DMS153 (cell line): Measurements from ENCODE around the gene PCDHGB5.
"Not testable (repeated sequence)": the region's sequence is repeated elsewhere in the genome, so short reads cannot be mapped to it uniquely, and the experiment has no call there.

Experiments
- DNase-seq: peaks from one replicate; lab custom pipeline; 2025; lab: John Stamatoyannopoulos, UW

The PCDHGB5 gene

DNA sequence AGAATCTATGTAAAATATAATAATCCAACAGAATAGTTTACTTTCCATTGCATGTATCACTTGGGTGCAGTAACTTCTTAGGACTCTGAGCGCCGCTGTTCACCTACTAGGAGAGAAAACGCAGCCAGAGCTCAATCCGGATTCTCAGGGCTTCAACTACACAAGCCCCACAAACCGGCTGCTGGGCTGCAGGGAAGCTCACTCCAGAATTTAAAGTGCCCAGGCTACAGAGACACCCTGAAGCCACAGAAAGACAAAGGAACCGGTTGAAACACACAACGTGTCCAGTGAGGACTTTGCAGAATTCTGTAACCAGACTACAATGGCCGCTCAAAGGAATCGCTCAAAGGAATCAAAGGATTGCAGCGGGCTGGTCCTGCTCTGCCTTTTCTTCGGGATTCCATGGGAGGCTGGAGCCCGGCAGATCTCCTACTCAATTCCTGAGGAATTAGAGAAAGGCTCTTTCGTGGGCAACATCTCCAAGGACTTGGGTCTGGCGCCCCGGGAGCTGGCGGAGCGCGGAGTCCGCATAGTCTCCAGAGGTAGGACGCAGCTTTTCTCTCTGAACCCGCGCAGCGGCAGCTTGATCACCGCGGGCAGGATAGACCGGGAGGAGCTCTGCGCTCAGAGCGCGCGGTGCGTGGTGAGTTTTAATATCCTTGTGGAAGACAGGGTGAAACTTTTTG is 15.2 kb downstream of the PCDHGB5 start, which contains the start of gene PCDHGA10:
Gene PCDHGA10 (plus strand): TSS at position 134 of the 686 bp plus-strand sequence. CDS start 189 bp downstream, at position 323.
- DNase-seq: no peak

DNA sequence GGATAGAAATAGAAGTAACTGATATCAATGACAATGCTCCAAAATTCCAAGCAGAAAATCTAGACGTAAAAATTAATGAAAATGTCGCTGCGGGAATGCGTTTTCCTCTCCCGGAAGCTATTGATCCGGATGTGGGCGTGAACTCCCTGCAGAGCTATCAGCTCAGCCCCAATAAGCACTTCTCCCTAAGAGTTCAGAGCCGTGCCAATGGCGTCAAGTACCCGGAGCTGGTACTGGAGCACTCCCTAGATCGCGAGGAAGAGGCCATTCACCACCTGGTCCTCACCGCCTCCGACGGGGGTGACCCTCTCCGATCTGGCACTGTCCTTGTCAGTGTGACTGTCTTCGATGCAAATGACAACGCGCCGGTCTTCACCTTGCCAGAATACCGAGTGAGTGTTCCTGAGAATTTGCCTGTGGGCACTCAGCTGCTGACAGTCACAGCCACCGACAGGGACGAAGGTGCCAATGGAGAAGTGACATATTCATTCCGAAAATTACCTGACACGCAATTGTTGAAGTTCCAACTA is 15.9 kb downstream of the PCDHGB5 start:
- DNase-seq: no peak

DNA sequence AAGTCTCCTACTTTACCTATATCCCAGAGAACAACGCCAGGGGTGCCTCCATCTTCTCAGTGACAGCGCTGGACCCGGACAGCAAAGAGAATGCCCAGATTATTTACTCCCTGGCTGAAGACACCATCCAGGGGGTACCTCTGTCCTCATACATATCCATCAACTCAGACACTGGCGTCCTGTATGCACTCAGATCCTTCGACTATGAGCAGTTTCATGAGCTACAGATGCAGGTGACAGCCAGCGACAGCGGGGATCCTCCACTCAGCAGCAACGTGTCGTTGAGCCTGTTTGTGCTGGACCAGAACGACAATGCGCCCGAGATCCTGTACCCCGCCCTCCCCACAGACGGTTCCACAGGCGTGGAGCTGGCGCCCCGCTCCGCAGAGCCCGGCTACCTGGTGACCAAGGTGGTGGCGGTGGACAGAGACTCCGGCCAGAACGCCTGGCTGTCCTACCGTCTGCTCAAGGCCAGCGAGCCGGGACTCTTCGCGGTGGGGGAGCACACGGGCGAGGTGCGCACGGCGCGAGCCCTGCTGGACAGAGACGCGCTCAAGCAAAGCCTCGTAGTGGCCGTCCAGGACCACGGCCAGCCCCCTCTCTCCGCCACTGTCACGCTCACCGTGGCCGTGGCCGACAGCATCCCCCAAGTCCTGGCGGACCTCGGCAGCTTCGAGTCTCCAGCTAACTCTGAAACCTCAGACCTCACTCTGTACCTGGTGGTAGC is 17.0 kb downstream of the PCDHGB5 start:
- not testable (repeated sequence) for DNase-seq

DNA sequence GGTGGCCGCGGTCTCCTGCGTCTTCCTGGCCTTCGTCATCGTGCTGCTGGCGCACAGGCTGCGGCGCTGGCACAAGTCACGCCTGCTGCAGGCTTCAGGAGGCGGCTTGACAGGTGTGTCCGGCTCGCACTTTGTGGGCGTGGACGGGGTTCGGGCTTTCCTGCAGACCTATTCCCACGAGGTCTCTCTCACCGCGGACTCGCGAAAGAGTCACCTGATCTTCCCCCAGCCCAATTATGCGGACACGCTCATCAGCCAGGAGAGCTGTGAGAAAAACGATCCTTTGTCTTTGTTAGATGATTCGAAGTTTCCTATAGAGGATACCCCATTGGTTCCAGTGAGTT is 17.5 kb downstream of the PCDHGB5 start:
- DNase-seq: not testable (repeated sequence)

DNA sequence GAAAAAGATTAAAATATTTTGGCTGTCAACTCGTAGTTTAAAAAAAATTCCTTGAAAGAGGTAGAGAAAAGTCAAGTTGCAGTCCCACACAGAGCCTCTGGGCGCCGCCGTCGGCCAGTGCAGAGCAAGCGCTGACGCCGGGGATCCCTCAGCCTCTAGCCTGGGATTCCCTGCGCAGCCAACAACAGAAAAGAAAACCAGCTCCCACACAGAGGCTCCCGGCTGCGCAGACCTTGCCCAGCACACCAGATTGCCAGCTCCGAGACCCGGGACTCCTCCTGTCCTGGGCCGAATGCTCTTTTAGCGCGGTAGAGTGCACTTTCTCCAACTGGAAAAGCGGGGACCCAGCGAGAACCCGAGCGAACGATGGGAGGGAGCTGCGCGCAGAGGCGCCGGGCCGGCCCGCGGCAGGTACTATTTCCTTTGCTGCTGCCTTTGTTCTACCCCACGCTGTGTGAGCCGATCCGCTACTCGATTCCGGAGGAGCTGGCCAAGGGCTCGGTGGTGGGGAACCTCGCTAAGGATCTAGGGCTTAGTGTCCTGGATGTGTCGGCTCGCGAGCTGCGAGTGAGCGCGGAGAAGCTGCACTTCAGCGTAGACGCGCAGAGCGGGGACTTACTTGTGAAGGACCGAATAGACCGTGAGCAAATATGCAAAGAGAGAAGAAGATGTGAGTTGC is 19.9 kb downstream of the PCDHGB5 start, which contains the start of gene PCDHGB7:
Gene PCDHGB7 (plus strand): TSS at position 184 of the 679 bp plus-strand sequence. CDS start 183 bp downstream, at position 367.
- not testable (repeated sequence) for DNase-seq

DNA sequence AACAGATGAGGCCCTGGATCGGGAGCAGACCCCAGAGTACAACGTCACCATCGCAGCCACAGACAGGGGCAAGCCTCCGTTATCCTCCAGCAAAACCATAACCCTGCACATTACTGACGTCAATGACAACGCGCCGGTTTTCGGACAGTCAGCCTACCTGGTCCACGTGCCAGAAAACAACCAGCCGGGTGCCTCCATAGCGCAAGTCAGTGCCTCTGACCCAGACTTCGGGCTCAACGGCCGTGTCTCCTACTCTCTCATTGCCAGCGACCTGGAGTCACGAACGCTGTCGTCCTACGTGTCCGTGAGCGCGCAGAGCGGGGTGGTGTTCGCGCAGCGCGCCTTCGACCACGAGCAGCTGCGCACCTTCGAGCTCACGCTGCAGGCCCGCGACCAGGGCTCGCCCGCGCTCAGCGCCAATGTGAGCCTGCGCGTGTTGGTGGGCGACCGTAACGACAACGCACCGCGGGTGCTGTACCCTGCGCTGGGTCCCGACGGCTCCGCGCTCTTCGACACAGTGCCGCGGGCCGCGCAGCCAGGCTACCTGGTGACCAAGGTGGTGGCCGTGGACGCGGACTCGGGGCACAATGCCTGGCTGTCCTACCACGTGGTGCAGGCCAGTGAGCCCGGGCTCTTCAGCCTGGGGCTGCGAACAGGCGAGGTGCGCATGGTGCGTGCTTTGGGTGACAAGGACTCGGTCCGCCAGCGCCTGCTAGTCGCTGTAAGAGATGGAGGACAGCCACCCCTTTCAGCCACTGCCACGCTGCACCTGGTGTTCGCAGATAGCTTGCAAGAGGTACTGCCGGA is 21.5 kb downstream of the PCDHGB5 start:
- no peak for DNase-seq

DNA sequence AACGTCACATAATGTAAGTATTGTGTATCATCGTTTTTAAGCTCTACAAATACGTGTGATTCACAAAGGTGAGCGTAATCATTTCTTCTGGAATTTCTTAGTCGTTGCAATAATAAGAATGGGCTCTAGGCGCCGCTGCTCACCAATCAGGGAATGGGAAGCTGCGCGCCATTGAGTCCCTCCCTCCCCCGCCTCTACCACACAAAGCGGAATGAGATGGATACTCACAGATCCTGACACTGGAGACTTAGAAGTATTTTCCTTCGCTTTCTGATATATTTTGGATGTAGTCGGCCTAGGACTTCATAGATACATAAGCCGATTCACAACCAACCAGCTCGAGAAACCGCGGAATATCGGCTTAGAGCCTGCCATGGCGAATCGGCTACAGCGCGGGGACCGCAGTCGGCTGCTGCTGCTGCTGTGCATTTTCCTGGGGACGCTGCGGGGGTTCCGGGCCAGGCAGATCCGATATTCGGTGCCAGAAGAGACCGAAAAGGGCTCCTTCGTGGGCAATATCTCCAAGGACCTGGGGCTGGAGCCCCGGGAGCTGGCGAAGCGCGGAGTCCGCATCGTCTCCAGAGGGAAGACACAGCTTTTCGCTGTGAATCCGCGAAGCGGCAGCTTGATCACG is 23.2 kb downstream of the PCDHGB5 start, which contains the start of gene PCDHGA11:
Gene PCDHGA11 (plus strand): TSS at position 197 of the 634 bp plus-strand sequence. CDS start 177 bp downstream, at position 374.
- DNase-seq: no peak

DNA sequence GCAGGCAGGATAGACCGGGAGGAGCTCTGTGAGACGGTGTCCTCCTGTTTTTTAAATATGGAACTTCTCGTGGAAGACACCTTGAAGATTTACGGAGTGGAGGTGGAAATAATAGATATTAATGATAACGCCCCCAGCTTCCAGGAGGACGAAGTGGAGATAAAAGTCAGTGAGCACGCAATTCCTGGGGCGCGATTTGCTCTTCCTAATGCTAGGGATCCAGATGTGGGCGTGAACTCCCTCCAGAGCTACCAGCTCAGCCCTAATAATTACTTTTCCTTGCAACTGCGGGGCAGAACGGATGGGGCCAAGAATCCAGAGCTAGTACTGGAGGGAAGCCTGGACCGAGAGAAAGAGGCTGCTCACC is 23.7 kb downstream of the PCDHGB5 start:
- DNase-seq: no peak

DNA sequence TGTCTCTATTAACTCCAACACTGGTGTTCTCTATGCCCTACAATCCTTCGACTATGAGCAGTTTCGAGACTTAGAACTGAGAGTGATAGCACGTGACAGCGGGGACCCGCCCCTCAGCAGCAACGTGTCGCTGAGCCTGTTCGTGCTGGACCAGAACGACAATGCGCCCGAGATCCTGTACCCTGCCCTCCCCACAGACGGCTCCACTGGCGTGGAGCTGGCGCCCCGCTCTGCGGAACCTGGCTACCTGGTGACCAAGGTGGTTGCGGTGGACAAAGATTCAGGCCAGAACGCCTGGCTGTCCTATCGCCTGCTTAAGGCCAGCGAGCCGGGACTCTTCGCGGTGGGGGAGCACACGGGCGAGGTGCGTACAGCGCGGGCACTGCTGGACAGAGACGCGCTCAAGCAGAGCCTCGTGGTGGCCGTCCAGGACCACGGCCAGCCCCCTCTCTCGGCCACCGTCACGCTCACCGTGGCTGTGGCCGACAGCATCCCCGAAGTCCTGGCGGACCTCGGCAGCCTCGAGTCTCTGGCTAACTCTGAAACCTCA is 25.1 kb downstream of the PCDHGB5 start:
- no peak for DNase-seq

DNA sequence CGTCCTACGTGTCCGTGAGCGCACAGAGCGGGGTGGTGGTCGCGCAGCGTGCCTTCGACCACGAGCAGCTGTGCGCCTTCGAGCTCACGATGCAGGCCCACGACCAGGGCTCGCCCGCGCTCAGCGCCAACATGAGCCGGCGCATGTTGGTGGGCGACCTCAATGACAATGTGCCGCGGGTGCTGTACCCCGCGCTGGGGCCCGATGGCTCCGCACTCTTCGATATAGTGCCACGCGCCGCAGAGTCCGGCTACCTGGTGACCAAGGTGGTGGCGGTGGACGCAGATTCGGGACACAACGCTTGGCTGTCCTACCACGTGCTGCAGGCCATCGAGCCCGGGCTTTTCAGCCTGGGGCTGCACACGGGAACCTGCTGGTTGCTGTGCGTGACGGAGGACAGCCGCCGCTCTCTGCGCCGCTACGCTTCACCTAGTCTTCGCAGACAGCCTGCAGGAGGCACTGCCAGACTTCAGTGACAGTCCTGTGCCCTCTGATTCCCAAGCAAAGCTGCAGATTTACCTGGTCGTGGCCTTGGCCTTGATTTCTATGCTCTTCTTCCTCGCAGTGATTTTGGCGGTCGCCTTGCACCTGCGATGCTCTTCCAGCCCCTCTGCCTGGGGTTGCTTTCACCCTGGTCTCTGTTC is 30.2 kb downstream of the PCDHGB5 start:
- DNase-seq: no peak

DNA sequence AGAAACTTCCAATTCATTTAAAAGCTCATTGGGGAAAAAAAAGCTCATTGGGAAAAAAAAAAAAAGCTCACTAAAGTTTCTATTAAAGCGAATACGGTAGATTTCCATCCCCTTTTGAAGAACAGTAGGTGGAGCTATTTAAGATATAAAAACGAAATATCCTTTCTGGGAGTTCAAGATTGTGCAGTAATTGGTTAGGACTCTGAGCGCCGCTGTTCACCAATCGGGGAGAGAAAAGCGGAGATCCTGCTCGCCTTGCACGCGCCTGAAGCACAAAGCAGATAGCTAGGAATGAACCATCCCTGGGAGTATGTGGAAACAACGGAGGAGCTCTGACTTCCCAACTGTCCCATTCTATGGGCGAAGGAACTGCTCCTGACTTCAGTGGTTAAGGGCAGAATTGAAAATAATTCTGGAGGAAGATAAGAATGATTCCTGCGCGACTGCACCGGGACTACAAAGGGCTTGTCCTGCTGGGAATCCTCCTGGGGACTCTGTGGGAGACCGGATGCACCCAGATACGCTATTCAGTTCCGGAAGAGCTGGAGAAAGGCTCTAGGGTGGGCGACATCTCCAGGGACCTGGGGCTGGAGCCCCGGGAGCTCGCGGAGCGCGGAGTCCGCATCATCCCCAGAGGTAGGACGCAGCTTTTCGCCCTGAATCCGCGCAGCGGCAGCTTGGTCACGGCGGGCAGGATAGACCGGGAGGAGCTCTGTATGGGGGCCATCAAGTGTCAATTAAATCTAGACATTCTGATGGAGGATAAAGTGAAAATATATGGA is 32.8 kb downstream of the PCDHGB5 start, which contains the start of gene PCDHGA12:
Gene PCDHGA12 (plus strand): TSS at position 176 of the 782 bp plus-strand sequence. CDS start 253 bp downstream, at position 429.
- no peak for DNase-seq

DNA sequence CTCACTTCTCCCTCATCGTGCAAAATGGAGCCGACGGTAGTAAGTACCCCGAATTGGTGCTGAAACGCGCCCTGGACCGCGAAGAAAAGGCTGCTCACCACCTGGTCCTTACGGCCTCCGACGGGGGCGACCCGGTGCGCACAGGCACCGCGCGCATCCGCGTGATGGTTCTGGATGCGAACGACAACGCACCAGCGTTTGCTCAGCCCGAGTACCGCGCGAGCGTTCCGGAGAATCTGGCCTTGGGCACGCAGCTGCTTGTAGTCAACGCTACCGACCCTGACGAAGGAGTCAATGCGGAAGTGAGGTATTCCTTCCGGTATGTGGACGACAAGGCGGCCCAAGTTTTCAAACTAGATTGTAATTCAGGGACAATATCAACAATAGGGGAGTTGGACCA is 33.5 kb downstream of the PCDHGB5 start:
- DNase-seq: no peak

DNA sequence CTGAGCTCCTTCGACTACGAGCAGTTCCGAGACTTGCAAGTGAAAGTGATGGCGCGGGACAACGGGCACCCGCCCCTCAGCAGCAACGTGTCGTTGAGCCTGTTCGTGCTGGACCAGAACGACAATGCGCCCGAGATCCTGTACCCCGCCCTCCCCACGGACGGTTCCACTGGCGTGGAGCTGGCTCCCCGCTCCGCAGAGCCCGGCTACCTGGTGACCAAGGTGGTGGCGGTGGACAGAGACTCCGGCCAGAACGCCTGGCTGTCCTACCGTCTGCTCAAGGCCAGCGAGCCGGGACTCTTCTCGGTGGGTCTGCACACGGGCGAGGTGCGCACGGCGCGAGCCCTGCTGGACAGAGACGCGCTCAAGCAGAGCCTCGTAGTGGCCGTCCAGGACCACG is 34.6 kb downstream of the PCDHGB5 start:
- DNase-seq: not testable (repeated sequence)

DNA sequence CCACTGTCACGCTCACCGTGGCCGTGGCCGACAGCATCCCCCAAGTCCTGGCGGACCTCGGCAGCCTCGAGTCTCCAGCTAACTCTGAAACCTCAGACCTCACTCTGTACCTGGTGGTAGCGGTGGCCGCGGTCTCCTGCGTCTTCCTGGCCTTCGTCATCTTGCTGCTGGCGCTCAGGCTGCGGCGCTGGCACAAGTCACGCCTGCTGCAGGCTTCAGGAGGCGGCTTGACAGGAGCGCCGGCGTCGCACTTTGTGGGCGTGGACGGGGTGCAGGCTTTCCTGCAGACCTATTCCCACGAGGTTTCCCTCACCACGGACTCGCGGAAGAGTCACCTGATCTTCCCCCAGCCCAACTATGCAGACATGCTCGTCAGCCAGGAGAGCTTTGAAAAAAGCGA is 35.0 kb downstream of the PCDHGB5 start:
- DNase-seq: not testable (repeated sequence)

DNA sequence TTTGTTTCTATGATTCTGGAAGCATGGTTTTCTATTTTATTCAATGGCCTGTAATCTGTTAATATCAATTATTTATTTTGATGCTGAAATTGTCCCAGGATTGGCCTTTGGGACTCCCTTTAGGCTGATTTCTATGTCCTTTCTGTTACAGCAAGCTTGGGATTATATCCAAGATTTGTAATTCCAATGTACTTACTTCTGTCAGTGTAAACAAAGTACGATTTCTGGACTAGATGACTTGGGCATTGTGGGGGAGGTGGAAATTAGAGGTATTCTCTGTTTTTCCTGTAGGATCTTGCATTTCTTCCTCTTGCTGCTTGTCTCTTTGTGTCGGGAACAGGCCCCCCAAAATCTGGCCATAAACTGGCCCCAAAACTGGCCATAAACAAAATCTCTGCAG is 36.3 kb downstream of the PCDHGB5 start:
- DNase-seq: no peak

DNA sequence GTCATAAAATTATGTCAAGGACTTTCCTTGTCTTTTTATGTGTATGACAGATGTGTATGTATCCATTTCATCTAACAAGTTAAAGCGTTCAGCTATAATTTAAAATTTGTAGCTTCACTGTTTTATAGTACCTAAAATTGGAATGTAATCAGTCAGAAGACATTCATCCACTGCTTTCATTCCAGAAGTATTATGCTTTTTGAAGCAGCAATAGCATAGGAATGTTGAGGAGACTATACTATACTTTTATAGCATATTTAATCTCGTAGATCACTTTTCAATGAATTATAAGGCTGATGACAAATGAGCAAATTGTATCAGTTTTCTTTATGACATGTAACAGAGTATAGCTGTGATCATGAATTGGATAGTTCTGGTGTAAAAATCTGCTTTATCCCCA is 39.5 kb downstream of the PCDHGB5 start:
- no peak for DNase-seq

DNA sequence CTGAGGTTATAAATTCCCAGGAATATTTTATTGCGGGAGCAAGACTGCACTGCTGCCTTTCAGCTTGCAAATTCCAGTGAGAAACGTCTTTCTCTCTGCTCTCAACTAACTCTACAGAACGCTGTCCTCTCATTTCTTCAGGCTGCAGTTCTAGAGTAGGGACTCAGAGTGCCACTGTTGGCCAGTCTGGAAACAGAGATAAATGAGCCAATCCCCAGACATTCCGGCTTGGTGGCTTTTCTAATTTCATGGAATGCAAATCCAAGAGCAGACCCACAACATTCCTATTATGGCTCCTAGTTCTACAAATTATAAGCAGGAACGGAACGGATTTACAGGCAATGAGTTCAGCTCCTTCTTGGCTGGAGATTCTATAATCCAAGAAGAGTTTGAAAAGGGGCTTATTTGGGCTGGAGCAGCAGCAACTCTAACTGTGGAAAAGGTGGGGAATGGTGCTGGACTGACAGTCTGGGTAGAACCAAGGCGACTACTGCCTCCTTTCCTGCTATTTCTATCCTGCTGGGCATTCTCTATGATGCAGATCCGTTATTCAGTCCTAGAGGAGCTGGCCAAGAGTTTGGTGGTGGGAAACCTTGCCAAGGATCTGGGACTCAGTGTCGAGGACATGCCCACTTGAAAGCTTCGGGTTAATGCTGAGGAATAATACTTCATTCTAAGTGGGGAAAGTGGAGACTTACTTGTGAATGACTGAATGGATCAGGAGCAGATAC is 41.8 kb downstream of the PCDHGB5 start:
- DNase-seq: no peak

DNA sequence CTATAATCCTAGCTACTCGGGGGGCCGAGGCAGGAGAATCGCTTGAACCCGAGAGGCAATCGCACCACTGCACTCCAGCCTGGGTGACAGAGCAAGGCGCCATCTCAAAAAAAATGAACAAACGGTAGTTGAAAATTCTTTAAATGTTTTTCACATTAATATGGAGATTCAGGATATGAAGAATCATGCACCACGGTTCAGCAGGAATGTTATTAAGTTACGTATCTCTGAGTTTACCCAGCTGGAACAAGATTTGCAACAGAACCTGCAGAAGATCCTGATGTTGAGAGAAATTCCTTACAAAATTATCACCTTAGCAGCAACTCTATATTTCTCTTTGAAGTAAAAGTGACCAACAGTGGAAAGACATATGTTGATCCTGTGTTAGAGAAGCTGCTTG is 42.6 kb downstream of the PCDHGB5 start:
- no peak for DNase-seq
